Fibroblast of skin of right quadriceps (primary cell): Measurements from ENCODE around the gene RBM20.

Experiments used
- DNase-seq: peaks from one replicate; pipeline ENCODE4 v3.0.0-alpha.2; 2013

The RBM20 gene

GRCh38 chr10:110840923-110841428, 196.8 kb downstream of the RBM20 start:
- no peak for DNase-seq

DNA sequence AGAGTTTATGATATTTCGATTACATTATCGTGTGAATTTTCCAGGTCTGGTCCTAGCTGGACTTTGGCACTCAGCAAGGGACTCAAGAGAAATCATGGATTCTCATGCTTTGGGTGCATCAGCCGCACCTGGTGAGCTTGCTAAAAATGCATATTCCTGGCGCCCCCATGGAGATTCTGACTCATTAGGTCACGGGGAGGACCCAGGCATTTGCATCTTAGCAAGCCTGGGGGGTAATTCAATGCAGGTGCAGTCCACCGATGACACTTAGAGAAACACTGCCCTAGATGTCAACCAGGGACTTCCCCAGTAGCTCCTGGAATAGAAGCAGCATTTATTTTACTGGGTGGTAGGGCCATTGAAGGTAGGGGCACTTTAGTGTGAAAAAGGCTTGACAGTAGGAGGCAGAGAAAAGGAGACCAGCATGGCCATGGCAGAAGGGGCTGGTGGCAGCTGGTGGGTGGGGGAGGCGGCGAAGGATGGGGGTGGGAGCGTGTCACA, 197.7 kb downstream of the RBM20 start:
- no peak for DNase-seq

- DNase-seq: no peak
These were observed 198.3 kb downstream of the RBM20 start for GRCh38 chr10:110842326-110842904.

DNA sequence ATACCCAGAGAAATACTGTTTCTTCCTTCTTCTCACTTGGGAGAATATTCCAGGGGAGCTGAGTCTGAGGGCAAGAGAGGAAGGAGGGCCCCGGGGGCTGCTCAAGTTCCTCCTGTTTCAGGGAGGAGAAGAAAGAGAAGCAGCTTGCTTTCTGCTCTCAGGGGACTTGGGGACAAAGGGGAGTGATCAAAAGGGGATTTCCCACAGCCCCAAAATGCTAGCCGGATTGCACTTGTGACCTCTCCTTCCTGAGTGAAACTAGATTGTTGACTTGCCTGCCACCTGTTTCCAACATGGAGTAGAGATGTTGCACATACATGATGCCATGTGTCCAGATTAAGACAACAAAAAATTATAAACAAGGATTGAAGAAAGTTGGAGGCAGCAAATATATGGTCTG, 198.9 kb downstream of the RBM20 start:
- DNase-seq: no peak

- DNase-seq: no peak
These were observed 199.9 kb downstream of the RBM20 start for GRCh38 chr10:110843796-110844616.

DNA sequence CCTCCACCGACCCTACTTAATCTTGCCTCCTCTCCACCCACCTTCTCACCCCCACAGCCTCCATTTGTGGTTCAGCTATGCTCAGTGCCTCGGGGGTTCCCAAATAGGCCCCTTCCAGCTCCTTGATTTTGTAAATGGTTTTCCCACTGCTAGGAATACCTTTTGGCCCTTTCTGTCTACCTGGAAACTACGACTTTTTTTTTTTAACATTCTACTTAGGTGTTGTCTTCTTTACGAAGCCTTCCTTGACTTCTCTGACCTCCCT, 200.4 kb downstream of the RBM20 start:
- no peak for DNase-seq

GRCh38 chr10:110845192-110845755, 201.1 kb downstream of the RBM20 start:
- no peak for DNase-seq

GRCh38 chr10:110845756-110846620, 201.9 kb downstream of the RBM20 start:
- DNase-seq: no peak

DNA sequence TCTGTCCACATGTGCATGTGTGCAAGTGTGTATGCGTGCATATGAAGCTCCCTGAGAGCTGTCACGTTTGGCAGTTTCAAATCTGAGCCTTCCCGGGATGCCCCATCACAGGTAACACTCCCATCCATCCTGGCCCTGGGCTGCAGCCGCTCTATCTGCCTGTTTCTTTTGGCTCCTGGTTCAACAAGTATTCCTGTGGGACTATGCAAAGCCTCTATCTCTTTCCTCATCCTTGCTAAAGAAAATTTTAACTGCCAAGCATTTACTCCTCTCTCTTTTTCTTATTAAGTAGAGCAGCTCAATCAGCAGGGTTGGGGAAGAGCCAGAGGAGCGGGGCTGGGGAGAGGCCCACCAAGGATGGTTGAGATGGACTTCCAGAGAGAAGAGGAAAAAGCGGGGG, 203.2 kb downstream of the RBM20 start:
- DNase-seq: no peak

DNA sequence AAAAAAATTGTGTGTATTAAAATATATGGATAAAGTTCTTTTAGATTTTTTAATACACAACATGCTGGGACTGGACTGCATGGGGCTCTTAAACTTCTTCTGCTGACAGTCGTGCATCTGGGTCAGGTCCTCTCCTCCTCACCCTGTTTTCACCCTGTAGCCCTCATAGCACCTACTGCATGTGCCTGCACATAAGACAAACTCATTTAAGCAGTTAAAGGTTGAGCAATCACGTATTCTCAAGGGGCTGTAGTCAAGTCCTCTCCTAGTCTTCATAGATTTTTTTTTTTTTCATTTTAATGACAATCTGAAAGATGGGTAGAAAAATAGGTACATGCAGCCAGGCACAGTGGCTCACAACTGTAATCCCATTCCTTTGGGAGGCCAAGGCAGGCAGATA, 204.0 kb downstream of the RBM20 start:
- no peak for DNase-seq

DNA sequence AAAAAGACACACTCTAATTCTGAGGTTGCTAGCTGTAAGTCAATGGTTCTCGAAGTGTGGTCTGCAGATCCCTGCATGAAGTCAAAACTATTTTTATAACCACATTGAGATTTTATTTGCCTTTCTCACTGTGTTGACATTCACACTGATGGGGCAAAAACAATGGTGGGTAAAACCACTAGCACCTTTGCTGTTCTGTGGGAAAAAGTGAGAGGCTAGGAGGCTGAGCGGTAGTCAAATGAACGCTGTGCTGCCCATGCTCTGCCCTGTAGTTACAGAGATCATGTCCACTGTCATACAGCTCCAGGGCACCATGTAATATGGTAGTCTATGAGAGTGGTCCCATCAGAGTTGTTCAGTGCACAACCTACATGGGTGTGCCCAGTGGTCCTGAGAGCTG, 206.0 kb downstream of the RBM20 start:
- DNase-seq: no peak

- DNase-seq: peak; percentile 39
These were observed 207.0 kb downstream of the RBM20 start for GRCh38 chr10:110851020-110851612.

DNA sequence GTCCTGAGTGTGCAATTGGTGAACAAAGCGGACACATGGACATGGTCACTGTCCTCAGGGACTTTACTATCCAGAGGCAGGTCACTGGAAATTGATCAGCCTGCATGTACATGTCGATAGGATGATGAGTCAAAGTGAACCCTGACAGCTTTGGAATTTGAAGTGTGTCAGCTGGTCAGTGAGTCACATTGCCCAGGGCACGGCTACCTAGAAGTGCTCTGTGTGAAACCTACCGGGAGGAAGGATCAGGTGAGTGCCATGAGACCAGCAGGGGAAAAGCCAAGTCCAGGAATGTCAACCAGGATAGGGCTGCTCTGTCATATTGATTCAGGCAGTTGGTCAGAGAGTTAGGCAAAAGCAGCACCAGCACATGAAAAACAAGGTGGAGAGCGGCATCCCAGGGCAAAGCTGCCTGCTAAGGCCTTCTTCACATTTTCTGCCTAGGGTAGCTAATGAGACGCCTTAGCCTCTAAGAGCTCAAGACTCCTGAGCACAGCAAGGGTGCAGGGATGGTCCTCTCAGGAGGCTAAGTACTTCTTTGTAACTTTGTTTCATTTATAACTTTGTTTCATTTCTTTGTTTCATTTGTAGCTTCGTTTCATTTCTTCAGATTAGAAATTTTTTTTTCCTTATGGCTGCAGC, 208.2 kb downstream of the RBM20 start:
- DNase-seq: no peak

GRCh38 chr10:110852947-110853346, 208.8 kb downstream of the RBM20 start:
- no peak for DNase-seq

- DNase-seq: no peak
These were observed 209.9 kb downstream of the RBM20 start for GRCh38 chr10:110853921-110854605.

DNA sequence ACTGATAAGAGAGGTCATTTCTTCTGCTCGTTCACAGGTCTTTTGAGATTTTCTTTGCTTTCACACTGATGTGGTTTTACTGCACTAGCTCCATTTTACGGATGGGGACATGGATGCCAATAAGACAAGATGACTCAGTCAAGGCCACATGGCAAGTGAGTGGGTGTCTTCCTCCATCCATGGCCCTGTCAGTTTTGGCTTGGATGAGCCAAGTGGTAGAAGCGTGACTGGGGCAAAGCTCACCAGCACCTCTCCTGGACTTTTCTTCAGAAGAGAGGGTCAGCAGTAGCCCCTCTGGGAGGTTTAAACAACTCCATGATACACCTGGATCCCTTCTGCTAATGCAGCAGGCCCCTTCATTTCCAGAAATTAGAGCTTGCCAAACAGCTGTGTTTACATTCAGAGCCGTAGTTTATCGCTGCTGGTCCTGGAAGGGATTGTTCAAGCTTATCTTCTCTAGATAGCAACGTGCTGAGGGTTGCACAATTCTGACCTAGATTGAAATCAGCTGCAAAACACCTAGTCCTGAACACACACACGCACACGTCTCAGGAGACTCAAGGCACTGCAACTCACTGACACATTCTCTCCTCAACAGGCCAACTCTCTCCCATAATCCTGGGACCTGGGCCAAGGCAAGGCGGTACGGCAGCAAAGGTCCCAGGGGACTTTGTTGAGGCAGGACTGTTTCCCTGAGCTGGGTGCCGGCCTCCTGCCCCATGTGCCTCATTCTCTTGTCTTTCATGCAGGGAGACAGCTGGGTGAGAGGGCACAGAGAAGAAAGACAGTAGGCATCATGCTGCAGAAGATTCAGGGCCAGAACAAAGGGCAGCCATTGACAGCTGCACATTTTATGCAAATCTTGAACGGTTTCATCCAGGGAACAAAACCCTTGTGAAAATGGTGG, 213.4 kb downstream of the RBM20 start:
- peak; percentile 28 for DNase-seq

DNA sequence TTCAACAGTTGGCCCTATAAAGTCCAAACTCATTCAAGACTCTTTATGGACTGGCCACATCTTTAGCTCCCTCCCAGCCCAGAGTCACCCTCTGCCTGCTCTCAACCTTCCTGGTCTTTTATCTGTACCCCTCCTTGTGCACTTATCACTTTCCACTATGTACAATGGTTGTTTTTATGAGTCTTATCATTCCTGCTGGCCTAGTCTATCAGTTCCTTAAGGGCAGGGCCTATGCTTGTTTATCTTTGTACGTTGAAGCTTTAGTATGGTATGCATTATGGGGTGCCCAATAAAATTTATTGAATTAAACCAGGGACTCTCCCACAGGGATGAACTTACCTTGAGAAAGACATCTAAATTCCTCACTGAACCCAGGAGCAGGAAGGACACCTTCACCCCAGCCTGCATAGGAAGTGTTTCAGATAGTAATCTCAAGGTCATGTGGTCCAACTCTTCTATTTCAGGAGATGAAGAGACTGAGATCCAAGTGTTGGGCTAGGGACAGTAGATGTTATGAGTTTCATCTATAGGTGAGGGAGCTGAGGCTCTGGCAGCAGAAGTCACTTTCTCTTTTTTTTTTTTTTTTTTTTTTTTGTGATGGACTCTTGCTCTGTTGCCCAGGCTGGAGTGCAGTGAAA, 214.3 kb downstream of the RBM20 start:
- no peak for DNase-seq

DNA sequence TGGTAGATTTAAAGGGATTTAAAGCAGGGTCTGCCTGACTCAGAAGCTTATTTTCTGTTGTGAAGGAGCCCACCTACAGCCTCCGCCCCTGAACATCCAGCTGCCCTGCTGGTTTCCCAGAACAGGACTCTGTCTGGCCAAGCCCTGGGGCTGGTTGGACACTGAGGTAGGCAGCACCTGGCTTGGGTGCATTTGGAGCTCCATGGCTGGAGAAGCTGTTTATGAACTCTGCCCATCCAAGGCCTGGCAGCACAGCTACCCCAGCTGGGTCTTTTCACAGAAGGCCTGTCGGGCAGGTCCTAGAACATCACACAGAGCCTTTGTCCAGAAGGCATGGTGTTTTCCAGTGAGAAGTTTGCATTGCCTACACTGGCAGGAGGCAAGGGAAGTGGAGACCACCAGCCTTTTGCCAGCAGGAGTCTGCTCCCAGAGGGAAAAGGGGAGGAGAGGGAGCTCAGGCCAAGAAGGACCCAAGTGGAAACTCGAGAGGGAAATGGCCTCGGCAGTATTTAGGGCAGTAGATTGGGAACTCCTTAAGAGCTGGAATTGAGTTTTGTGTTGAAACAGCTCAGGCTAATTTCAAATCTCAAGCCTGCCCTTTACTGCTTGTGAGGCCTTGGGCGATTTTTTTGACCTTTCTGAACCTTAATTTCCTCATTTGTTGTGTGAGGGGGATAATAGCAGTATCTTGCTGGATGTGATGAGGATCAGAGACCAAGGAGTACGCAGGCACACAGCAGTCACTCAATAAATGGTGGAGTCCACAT, 215.3 kb downstream of the RBM20 start:
- DNase-seq: no peak

- peak; percentile 94 for DNase-seq
These were observed 215.8 kb downstream of the RBM20 start for GRCh38 chr10:110859973-110860376.
